Left renal cortex interstitium (tissue), 4 donors: ENCODE results near the gene NPEPPS. TPM values are rescaled to one million over a fixed set of nuclear protein-coding genes. Genes with fewer than 3 reads are reported as not detected.

ENCODE experiments used
- DNase-seq, 4 donors: peaks; one replicate each; pipeline ENCODE4 v3.0.0-alpha.2; 2013; ENCODE audit warnings: low read depth in 4 of 4, low spot score in 2 of 4, missing footprints in 1 of 4
- polyA plus RNA-seq, 4 donors: library from polyadenylated mRNA; unstranded; fragments of 120-200 nt; gene quantifications; one replicate each; pipeline ENCODE4 v1.2.1, GENCODE V29; 2013; ENCODE audit not compliant: insufficient read length in 4 of 4

NPEPPS gene
- polyA plus RNA-seq, 4 donors = 104 to 223 (median 161) TPM

GRCh38 chr17:47622180-47622549 lies 91.3 kb downstream of the NPEPPS start:
- DNase-seq = no peak

DNA sequence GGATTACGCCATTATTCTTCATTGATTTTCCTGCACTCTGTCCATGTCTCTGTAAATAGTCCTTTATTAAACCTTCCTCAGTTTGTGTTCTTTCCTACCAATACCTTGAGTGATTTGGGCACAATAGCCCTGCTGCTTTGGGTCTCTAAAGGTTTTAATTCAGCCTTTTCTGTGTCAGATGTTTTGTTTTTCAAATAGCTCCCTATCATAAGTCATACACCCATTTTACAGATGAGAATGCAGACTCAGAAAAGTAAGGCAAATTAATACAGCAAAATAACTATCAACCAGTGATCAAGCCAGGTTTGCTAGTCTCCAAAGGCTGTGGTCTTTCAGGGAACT lies 93.8 kb downstream of the NPEPPS start:
- no peak for DNase-seq

DNA sequence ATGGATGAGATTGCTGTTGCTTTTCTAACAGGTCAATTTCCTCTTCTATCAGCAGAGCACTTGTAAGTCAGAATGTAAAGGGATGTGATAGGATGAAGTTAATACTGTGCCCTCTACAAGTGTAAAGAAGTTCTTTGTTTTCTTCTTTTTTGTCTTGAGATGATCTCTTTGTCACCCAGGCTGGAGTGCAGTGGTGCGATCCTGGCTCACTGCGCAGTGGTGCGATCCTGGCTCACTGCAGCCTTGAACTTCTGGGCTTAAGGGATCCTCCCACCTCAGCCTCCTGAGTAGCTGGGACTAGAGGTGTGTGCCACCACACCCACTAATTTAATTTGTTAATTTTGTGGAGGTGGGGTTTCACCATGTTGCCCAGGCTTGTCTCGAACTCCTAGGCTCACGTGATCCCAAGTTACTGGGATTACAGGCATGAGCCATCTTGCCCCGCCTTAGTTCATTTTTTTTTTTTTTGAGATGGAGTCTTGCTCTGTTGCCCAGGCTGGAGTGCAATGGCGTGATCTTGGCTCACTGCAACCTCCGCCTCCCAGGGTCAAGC lies 97.2 kb downstream of the NPEPPS start:
- no peak for DNase-seq

GRCh38 chr17:47629826-47630225 lies 98.9 kb downstream of the NPEPPS start:
- no peak for DNase-seq

DNA sequence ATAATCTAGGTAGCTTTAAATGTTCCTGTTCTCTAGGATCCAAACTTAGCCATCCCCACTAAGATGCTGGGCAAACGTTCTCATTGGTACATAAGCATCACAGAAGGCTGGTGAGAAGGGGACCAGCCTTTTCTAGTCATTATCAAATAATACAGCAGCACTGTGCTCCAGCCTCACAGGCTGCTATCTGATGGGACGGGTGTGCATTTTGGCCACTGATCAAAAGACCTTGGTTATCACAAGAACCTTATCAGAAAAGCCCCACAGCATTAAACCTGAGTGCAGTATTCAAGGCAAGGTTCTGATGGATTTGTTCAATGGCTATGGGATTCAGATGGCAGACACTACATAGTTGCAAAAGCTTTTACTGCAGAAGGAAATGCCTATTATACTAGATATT lies 99.7 kb downstream of the NPEPPS start:
- DNase-seq = no peak

GRCh38 chr17:47632991-47633390 lies 102.1 kb downstream of the NPEPPS start:
- DNase-seq = no peak

- DNase-seq = no peak
Measured at GRCh38 chr17:47633996-47634395, 103.1 kb downstream of the NPEPPS start.

DNA sequence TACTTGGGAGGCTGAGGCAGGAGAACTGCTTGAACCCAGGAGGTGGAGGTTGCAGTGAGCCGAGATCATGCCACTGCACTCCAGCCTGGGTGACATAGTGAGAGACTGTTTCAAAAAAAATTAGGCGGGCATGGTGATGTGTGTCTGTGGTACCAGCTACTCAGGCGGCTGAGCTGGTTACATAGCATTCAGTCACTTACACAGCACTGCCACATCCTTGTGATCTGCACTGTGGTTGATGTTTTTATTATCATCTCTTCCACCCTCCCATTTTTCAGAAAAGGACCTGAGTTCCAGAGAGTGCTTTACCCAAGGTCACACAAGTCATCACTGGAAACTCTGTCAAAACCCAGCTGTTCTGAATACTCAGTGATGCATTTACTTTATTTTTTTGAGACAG lies 104.0 kb downstream of the NPEPPS start:
- no peak for DNase-seq

DNA sequence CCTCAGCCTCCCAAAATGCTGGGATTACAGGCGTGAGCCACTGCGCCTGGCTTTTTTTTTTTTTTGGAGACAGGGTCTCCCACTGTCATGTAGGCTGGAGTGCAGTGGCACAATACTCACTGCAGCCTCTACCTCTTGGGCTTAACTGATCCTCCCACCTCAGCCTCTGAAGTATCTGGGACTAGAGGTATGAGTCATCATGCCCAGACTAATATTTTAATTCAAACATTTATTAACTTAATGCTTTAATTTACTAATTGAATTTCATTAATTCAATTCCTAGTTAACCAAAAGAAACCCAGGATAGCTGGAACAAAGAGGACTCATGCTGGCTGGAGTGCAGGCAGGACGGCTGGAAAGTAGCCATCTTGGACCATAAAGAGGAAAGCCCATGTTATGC lies 104.8 kb downstream of the NPEPPS start:
- no peak for DNase-seq

- no peak for DNase-seq
Measured at GRCh38 chr17:47636273-47637030, 105.5 kb downstream of the NPEPPS start.

GRCh38 chr17:47638903-47639302 lies 108.0 kb downstream of the NPEPPS start:
- DNase-seq = no peak

- no peak for DNase-seq
Measured at GRCh38 chr17:47640076-47640475, 109.2 kb downstream of the NPEPPS start.

GRCh38 chr17:47641202-47641601 lies 110.3 kb downstream of the NPEPPS start:
- DNase-seq = no peak

DNA sequence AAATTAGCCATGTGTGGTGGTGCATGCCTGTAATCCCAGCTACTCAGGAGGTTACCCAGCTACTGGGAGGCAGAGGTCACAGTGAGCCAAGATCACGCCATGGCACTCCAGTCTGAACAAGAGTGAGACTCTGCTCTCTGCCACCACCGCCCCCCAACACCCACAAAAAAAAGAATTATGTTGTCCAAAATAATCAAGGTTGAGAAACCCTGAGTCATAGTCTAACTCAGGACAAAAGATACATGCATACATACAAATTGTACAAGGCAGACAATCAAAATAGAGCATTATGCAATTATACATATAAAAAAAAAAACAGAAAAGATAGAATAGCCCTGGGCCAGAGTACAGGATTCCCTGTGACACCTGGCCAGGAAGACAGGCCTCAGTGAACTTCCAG lies 112.2 kb downstream of the NPEPPS start:
- DNase-seq = no peak

DNA sequence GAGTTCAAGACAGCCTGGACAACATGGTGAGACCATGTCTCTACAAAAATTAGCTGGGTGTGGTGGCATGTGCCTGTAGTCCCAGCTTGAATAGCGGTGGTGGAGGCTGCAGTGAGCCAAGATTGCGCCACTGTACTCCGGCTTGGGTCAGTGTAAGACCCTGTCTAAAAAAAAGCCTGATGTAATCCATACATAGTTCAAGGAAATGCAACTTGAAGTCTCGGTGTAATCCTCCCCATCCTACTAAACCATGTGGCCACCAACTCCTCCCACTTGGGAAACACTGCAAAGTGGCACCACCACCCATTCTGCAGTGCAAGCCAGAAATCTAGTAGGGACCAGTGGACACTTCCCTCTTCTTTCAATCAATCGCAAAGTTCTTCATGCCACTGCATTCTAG lies 113.4 kb downstream of the NPEPPS start:
- no peak for DNase-seq

GRCh38 chr17:47649153-47649971 lies 118.5 kb downstream of the NPEPPS start, which contains the start of gene KPNB1:
KPNB1 (plus strand) TSS chr17:47649919; CDS start chr17:47650245, 326 bp downstream.
- DNase-seq = peak; percentile 96 to 99 (median 99)

DNA sequence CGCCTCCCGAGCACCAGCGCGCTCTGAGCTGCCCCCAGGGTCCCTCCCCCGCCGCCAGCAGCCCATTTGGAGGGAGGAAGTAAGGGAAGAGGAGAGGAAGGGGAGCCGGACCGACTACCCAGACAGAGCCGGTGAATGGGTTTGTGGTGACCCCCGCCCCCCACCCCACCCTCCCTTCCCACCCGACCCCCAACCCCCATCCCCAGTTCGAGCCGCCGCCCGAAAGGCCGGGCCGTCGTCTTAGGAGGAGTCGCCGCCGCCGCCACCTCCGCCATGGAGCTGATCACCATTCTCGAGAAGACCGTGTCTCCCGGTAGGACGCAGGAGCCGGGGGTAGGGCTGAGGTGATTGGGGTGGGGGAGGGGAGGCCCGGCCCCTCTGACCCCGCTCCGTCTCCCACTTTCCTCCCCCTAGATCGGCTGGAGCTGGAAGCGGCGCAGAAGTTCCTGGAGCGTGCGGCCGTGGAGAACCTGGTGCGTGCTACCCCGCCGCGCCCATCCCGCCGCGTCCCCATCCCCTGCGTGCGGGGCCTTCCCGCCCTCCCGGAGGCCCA lies 119.1 kb downstream of the NPEPPS start:
- DNase-seq = peak in 1 of 4 donors; percentile 15

GRCh38 chr17:47650525-47651522 lies 119.9 kb downstream of the NPEPPS start:
- peak; percentile 34 to 83 (median 76) for DNase-seq

GRCh38 chr17:47651704-47652103 lies 120.8 kb downstream of the NPEPPS start:
- no peak for DNase-seq

GRCh38 chr17:47652570-47652969 lies 121.7 kb downstream of the NPEPPS start:
- DNase-seq = no peak
